Activated CD8-positive, alpha-beta memory T cell treated with anti-CD3 and anti-CD28 coated beads, Interleukin-2, amount 10 ng/mL, durations not matched to agents 7 days and 5 days (primary cell): Measurements from ENCODE around the gene KCTD17. TPM values are rescaled to one million over a fixed set of nuclear protein-coding genes. Genes with fewer than 3 reads are reported as not detected.

Source experiments
- ATAC-seq: fragments of 150-1000 bp; cut with Tn5 transposase; one replicate; pipeline ENCODE4 v1.10.0; 2021; ENCODE audit warnings: moderate library complexity
- CTCF ChIA-PET: fragments of 350-600 bp; sonication (Branson Sonifier 250); formaldehyde crosslinking; loops from one replicate; lab custom pipeline; 2021; ENCODE audit warnings: antibody characterized with exemption; lab: Charles Lee
- DNase-seq: peaks from one replicate; pipeline ENCODE4 v3.0.0-alpha.2; 2020
- H3K27ac Mint-ChIP-seq: one replicate; pipeline ENCODE4 v1.8.0; 2021; ENCODE audit warnings: mild to moderate bottlenecking, mixed read lengths
- H3K27me3 Mint-ChIP-seq: one replicate; pipeline ENCODE4 v1.8.0; 2021; ENCODE audit warnings: mixed read lengths
- H3K36me3 Mint-ChIP-seq: one replicate; pipeline ENCODE4 v1.8.0; 2021; ENCODE audit warnings: mild to moderate bottlenecking, mixed read lengths
- H3K4me1 Mint-ChIP-seq: one replicate; pipeline ENCODE4 v1.8.0; 2021; ENCODE audit warnings: mixed read lengths
- H3K4me3 Mint-ChIP-seq: one replicate; pipeline ENCODE4 v1.8.0; 2021; ENCODE audit warnings: mild to moderate bottlenecking, moderate library complexity, mixed read lengths
- H3K9me3 Mint-ChIP-seq: one replicate; pipeline ENCODE4 v1.8.0; 2022; ENCODE audit warnings: low read depth, mixed read lengths
- total RNA-seq, 2 experiments: library from RNA; stranded (reverse); gene quantifications; one replicate each; pipeline ENCODE4 v1.2.3, GENCODE V29; 2021

KCTD17 gene
- total RNA-seq, 2 experiments from 2014 or later, result 47.7 to 53.4 TPM

DNA sequence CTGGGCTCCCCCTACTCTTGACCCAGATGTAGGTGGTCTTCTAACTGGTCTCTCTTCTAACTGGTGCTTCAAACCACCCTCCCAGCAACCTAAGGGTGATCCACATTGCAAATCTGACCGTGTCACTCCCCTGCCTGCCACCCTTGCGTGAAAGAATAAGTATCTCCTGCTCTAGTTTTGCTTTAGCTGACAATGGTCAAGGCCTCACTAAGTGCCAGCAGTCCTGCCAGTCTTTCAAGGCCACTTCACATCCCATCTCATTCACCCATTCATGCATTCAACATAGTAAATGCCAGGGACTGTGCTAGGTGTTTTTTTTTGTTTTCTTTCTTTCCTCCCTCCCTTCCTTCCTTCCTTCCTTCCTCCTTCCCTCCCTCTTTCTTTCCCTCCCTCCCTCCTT is 2.3 kb upstream of the KCTD17 start:
- no peak overlapping the region for H3K27ac Mint-ChIP-seq
- no peak for ATAC-seq
- CTCF ChIA-PET, result interaction anchor here (1.5 kb wide), 1 partner anchor 193 kb away, joined by 3 read pairs; no protein-coding TSS in a partner anchor
- no peak for DNase-seq
- no peaks in the 10 kb centered on the region for H3K9me3 Mint-ChIP-seq
- no peaks in the 10 kb centered on the region for H3K36me3 Mint-ChIP-seq
- H3K27me3 Mint-ChIP-seq, result no peaks in the 10 kb centered on the region
- no peak overlapping the region for H3K4me3 Mint-ChIP-seq
- peaks cover 32% of the 10 kb centered on the region for H3K4me1 Mint-ChIP-seq

GRCh38 chr22:37050913-37051312 is 629 bp upstream of the KCTD17 start:
- Mint-ChIP-seq H3K36me3 (no peaks in the 10 kb centered on the region), H3K4me1 (peaks cover 23% of the 10 kb centered on the region), H3K27ac (no peak overlapping the region), H3K27me3 (no peaks in the 10 kb centered on the region), H3K4me3 (peak overlapping the region; percentile 77), H3K9me3 (no peaks in the 10 kb centered on the region)
- DNase-seq (no peak), ATAC-seq (no peak)
- CTCF ChIA-PET, result interaction anchor here (0.5 to 2.3 kb wide), 9 partner anchors 8 to 653 kb away, joined by 3 to 9 read pairs (median 5); partner anchors contain the start of gene TST

GRCh38 chr22:37052386-37053309 is 1.1 kb downstream of the KCTD17 start:
- Mint-ChIP-seq H3K4me1 (peaks cover 19% of the 10 kb centered on the region), H3K9me3 (no peaks in the 10 kb centered on the region), H3K27me3 (no peaks in the 10 kb centered on the region), H3K27ac (no peak overlapping the region), H3K36me3 (peaks cover 9% of the 10 kb centered on the region), H3K4me3 (peak overlapping the region; percentile 77)
- CTCF ChIA-PET, result interaction anchor here (1.4 to 2.3 kb wide), 6 partner anchors 8 to 200 kb away, joined by 3 to 9 read pairs (median 6); no protein-coding TSS in a partner anchor
- ATAC-seq (no peak), DNase-seq (no peak)

GRCh38 chr22:37053310-37054055 is 1.9 kb downstream of the KCTD17 start:
- CTCF ChIA-PET, result interaction anchor here (2.2 kb wide), 1 partner anchor 69 kb away, joined by 7 read pairs; no protein-coding TSS in a partner anchor
- ATAC-seq (no peak), DNase-seq (no peak)
- Mint-ChIP-seq H3K9me3 (no peaks in the 10 kb centered on the region), H3K4me1 (peaks cover 19% of the 10 kb centered on the region), H3K27ac (no peak overlapping the region), H3K4me3 (no peak overlapping the region), H3K36me3 (peaks cover 12% of the 10 kb centered on the region), H3K27me3 (no peaks in the 10 kb centered on the region)

DNA sequence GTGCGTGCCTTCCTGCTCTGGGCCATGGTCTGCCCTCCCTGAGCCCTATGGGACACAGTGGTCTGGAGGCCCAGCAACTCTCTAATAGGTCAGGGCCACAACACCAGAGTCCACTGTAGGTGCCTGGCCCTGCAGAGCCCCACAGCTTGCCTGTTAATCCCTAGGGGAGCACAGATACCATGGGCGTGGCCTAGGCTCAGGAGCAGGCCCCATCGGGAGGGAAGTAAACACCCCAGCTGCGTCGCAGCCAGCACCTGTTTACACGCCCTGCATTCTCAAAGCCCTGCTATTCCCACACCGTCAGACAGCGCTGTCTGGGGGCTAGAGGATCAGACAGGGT is 2.5 kb downstream of the KCTD17 start:
- Mint-ChIP-seq H3K9me3 (no peaks in the 10 kb centered on the region), H3K27me3 (no peaks in the 10 kb centered on the region), H3K4me1 (peaks cover 20% of the 10 kb centered on the region), H3K4me3 (no peak overlapping the region), H3K36me3 (peaks cover 12% of the 10 kb centered on the region), H3K27ac (no peak overlapping the region)
- no peak for ATAC-seq
- CTCF ChIA-PET, result no interaction called here
- no peak for DNase-seq

GRCh38 chr22:37054600-37055365 is 3.2 kb downstream of the KCTD17 start:
- peaks cover 12% of the 10 kb centered on the region for H3K36me3 Mint-ChIP-seq

GRCh38 chr22:37056246-37056645 is 4.7 kb downstream of the KCTD17 start:
- H3K27me3 Mint-ChIP-seq, result no peaks in the 10 kb centered on the region
- CTCF ChIA-PET, result interaction anchor here (1.0 to 2.1 kb wide), 3 partner anchors 10 to 143 kb away, joined by 4 to 10 read pairs (median 7); no protein-coding TSS in a partner anchor
- no peak for DNase-seq
- H3K4me3 Mint-ChIP-seq, result no peak overlapping the region
- no peaks in the 10 kb centered on the region for H3K9me3 Mint-ChIP-seq
- H3K4me1 Mint-ChIP-seq, result peaks cover 41% of the 10 kb centered on the region
- no peak overlapping the region for H3K27ac Mint-ChIP-seq
- peaks cover 14% of the 10 kb centered on the region for H3K36me3 Mint-ChIP-seq
- ATAC-seq, result no peak

More at GRCh38 chr22:37054600-37055365, 3.2 kb downstream of the KCTD17 start:
- H3K27ac Mint-ChIP-seq, result no peak overlapping the region
- H3K4me1 Mint-ChIP-seq, result peaks cover 28% of the 10 kb centered on the region
- CTCF ChIA-PET, result interaction anchor here (1.1 to 2.1 kb wide), 3 partner anchors 8 to 145 kb away, joined by 4 to 10 read pairs (median 7); no protein-coding TSS in a partner anchor
- no peak overlapping the region for H3K4me3 Mint-ChIP-seq
- no peaks in the 10 kb centered on the region for H3K27me3 Mint-ChIP-seq
- H3K9me3 Mint-ChIP-seq, result no peaks in the 10 kb centered on the region
- no peak for DNase-seq
- ATAC-seq, result no peak

GRCh38 chr22:37057226-37057625 is 5.7 kb downstream of the KCTD17 start:
- ATAC-seq (no peak), DNase-seq (no peak)
- no peak overlapping the region for H3K4me3 Mint-ChIP-seq
- peaks cover 48% of the 10 kb centered on the region for H3K4me1 Mint-ChIP-seq
- CTCF ChIA-PET, result interaction anchor here (1.2 kb wide), 1 partner anchor 11 kb away, joined by 3 read pairs; no protein-coding TSS in a partner anchor
- H3K36me3 Mint-ChIP-seq, result peaks cover 14% of the 10 kb centered on the region
- H3K27me3 Mint-ChIP-seq, result no peaks in the 10 kb centered on the region
- H3K9me3 Mint-ChIP-seq, result no peaks in the 10 kb centered on the region
- no peak overlapping the region for H3K27ac Mint-ChIP-seq

- H3K27me3 Mint-ChIP-seq, result no peaks in the 10 kb centered on the region
- ATAC-seq, result no peak
- H3K9me3 Mint-ChIP-seq, result no peaks in the 10 kb centered on the region
- H3K27ac Mint-ChIP-seq, result no peak overlapping the region
- peaks cover 43% of the 10 kb centered on the region for H3K4me1 Mint-ChIP-seq
- no peak for DNase-seq
- peaks cover 14% of the 10 kb centered on the region for H3K36me3 Mint-ChIP-seq
- H3K4me3 Mint-ChIP-seq, result no peak overlapping the region
- CTCF ChIA-PET, result interaction anchor here (0.8 to 1.2 kb wide), 2 partner anchors 12 to 139 kb away, joined by 3 read pairs; no protein-coding TSS in a partner anchor
Observed at GRCh38 chr22:37057796-37058510, 6.4 kb downstream of the KCTD17 start.

DNA sequence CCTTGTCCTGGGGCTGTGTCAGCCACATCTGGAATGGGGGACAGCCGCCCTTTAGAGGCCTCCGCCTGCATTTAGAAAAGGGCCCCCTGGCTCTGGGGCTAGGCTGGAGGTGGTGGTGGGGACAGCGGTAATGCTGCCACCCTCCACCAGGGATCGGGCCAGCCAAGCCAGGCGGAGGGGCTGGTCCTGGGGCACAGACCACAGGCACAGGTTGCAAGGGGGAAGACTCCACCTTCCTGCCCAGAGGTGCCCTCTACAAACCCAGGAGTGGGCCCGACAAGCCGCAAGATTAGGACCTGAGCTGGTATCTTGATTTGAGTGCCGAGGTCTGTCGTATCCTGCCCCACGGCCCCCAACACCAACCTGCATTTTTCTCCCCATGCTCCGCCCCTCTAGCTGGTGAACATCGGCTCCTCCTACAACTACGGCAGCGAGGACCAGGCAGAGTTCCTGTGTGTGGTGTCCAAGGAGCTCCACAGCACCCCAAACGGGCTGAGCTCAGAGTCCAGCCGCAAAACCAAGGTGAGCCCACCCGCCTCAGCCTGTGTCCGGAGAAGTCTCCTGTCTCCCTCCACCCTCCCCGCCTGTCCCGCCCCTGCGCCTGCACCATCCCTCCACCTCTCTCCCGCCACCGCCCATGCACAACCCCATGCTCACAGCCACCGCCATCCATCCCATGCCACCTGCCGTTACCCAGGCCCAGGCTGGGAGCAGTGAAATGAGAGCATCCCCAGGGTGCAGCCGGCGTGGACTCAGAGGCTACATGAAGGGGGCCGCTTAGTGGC is 7.6 kb downstream of the KCTD17 start:
- peaks cover 14% of the 10 kb centered on the region for H3K36me3 Mint-ChIP-seq
- CTCF ChIA-PET, result interaction anchor here (0.8 kb wide), 1 partner anchor 138 kb away, joined by 3 read pairs; no protein-coding TSS in a partner anchor
- no peak overlapping the region for H3K4me3 Mint-ChIP-seq
- no peaks in the 10 kb centered on the region for H3K9me3 Mint-ChIP-seq
- no peak for DNase-seq
- no peaks in the 10 kb centered on the region for H3K27me3 Mint-ChIP-seq
- H3K27ac Mint-ChIP-seq, result peak overlapping the region; percentile 7
- no peak for ATAC-seq
- H3K4me1 Mint-ChIP-seq, result peaks cover 35% of the 10 kb centered on the region

DNA sequence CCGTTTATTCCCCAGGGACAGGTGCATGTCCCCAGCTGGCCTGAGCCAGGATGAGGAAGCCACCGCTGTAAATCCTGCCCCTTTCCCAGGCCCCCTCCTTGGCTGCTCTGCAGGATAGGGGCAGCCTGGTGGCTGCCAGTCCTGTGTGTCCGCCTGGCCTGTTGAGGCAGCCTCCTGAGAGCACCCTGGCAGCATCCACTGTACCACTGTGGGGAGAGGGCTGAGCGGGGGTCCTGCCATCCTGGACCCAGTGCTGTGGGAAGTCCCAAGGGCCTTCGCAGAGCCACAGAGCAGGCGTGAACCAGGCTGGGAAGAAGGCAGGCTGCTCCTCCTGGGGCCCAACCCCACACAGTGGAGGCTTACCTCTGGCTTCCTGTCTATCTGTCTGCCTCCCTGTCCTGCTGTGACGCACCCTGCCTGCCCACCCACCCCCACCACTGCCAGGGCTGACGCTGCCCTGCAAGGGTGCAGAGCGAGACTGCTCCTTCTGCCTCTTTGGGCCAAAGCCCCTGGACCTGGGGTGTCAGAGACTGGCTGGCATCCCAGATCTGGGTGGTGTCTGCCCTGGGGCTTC is 8.4 kb downstream of the KCTD17 start:
- ATAC-seq, result peak; percentile 83
- peak overlapping the region; percentile 66 for H3K4me3 Mint-ChIP-seq
- no peaks in the 10 kb centered on the region for H3K27me3 Mint-ChIP-seq
- peaks cover 14% of the 10 kb centered on the region for H3K36me3 Mint-ChIP-seq
- CTCF ChIA-PET, result interaction anchor here (1.2 to 2.1 kb wide), 4 partner anchors 9 to 284 kb away, joined by 3 to 6 read pairs (median 4); partner anchors contain the start of genes IFT27 and KCTD17
- DNase-seq, result peak; percentile 78
- peak overlapping the region; percentile 81 for H3K27ac Mint-ChIP-seq
- no peaks in the 10 kb centered on the region for H3K9me3 Mint-ChIP-seq
- peaks cover 35% of the 10 kb centered on the region for H3K4me1 Mint-ChIP-seq
